OCI-LY3 (cell line): ENCODE data around the gene RNF11.
"Not testable (repeated sequence)": the region's sequence is repeated elsewhere in the genome, so short reads cannot be mapped to it uniquely, and the experiment has no call there.

ENCODE experiments used
- CTCF ChIP-seq: fragments of 200-600, 300-600 bp; sonication (generic); IDR thresholded peaks from 2 replicates; pipeline ENCODE4 v1.5.1; 2014; ENCODE audit warnings: antibody characterized with exemption, low read length, low read depth
- EZH2phosphoT487 ChIP-seq: fragments of 200-600 bp; shearing (Covaris generic); IDR thresholded peaks from 2 replicates; pipeline ENCODE4 v1.6.1; 2018; ENCODE audit warnings: antibody characterized with exemption, mixed run types, low read depth

GRCh38 chr1:51250729-51251128, 14.7 kb downstream of the RNF11 start:
- TF ChIP-seq CTCF, EZH2phosphoT487: not testable (repeated sequence)
